ENCODE results near the gene HIVEP3.

The HIVEP3 gene

DNA sequence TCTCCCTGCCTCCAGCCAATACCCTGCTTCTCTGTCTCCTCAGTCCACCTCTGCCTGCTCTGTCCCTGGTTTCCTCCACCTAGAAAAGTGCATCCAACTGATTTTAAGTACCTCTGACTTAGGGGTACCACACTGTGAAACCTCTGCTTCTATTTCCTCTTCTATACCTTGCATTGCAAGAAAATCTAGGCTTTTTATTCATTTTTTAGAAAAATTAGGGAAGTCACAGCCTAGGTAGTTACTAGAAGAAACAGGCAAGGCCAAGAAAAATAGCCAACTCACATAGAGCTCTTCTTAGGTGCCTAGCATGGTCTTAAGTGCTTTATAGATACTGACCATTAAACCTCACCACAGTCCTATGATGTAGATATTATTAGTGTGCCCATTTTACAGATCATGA lies 39.1 kb downstream of the HIVEP3 start:
- TF ChIP-seq, protein P1, sequence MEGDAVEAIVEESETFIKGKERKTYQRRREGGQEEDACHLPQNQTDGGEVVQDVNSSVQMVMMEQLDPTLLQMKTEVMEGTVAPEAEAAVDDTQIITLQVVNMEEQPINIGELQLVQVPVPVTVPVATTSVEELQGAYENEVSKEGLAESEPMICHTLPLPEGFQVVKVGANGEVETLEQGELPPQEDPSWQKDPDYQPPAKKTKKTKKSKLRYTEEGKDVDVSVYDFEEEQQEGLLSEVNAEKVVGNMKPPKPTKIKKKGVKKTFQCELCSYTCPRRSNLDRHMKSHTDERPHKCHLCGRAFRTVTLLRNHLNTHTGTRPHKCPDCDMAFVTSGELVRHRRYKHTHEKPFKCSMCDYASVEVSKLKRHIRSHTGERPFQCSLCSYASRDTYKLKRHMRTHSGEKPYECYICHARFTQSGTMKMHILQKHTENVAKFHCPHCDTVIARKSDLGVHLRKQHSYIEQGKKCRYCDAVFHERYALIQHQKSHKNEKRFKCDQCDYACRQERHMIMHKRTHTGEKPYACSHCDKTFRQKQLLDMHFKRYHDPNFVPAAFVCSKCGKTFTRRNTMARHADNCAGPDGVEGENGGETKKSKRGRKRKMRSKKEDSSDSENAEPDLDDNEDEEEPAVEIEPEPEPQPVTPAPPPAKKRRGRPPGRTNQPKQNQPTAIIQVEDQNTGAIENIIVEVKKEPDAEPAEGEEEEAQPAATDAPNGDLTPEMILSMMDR (IDR thresholded peaks at IDR 0.05; ENCODE audit: low read depth, low read length) = no peak
- DNase-seq (ENCODE audit: extremely low read depth, low read depth) = no peak

DNA sequence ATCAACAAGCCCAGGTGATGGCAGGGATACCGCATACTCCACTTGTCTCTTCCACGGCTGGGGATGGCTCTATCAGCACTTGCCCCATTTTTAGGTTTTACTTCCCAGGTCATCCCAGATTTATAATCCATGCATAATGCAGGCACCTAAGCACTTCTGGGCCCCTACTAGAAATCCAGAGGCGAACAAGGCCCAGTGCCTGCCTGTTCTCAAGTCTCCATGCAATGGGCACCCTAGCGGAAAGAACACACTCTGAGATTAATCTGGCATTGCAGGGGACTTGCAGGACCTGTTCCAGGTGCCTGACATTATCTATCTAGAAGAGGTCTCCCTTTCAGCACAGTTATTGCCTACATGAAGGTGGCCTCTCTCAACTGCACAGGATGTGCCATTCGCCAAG lies 39.8 kb downstream of the HIVEP3 start:
- TF ChIP-seq, protein P1 (IDR thresholded peaks at IDR 0.05; ENCODE audit: low read depth, low read length) = no peak
- no peak for DNase-seq (ENCODE audit: extremely low read depth, low read depth)

DNA sequence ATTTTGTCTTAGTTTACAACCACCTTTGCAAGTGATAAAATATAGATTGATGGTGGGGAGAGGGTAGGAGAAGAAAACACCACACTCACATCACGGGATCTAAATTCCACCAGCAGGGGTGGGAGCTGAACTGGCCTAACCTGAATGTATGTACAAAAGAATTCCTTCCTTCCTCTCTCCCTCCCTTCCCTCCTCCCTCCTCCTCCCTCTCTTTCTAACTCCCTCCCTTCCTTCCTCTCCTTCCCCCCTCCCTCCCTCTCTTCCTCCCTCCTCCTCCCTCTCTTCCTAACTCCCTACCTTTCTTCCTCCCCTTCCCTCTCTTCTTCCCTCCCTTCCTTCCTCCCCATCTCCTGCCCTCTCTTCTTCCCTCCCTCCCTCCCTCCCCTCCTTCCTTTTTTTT lies 40.2 kb downstream of the HIVEP3 start:
- DNase-seq (ENCODE audit: extremely low read depth, low read depth) = no peak

DNA sequence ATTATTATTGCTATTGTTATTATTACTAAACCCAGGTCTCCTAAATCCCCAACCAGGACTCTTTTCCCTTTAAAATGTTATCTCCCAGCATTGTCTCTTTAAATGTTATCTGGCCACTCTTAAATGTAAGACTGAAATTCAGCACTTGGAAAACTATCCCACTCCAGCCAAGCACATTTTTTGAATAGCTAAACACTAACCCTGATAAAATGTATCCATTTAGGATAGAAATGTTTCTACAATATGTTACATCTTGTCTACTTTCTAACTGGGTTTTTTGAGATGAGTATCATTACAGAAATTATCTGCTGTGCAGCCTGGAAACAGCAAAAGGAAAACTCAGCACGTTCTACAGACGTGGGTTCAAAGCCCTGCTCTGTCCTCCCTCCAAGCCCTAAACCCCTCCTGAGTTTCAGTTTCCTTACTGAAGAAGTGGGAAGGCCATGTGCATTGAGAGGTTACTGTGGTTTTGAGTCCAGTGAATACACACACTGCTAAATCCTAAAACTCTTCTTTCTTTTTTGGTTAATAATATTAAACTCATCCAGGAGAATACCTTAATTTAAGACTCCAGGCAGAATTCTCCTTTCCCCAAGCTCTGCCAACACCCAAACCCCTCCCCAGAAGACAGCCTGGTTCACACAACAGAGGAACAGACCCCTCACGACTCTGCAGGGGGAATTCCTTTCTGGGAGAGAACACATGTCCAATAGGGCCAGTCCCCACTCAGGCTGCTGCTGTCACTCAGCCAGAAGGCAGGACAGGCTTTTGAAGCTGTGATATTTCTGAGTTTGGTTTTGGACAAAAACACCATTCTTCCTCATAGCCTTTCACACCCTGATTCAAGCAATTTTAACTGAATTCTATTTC lies 41.9 kb downstream of the HIVEP3 start:
- TF ChIP-seq, protein P1 (IDR thresholded peaks at IDR 0.05; ENCODE audit: low read depth, low read length) = no peak
- no peak for DNase-seq (ENCODE audit: extremely low read depth, low read depth)

More for the DNA sequence above, 40.2 kb downstream of the HIVEP3 start:
- TF ChIP-seq, protein P1 (IDR thresholded peaks at IDR 0.05; ENCODE audit: low read depth, low read length) = no peak

DNA sequence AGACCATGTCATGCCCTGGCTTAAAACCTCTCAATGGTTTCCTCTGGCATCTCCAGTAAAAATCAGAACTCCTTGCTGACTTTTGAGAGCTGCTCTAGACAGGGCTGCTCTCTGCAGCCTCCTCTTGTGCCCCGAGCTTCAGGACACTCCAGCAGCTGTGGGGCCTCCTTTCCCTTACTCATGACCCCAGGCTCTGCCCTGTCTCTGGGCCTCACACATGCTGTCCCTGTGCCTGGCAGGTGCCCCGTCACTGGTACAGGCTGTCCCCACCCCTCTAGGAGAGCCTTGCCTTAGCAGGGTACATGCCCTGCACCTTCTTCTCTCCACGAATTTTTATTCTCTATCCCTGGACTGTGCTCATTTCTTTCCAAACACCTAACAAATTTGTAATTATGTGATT lies 43.2 kb downstream of the HIVEP3 start:
- TF ChIP-seq, protein P1 (IDR thresholded peaks at IDR 0.05; ENCODE audit: low read depth, low read length) = no peak
- no peak for DNase-seq (ENCODE audit: extremely low read depth, low read depth)

DNA sequence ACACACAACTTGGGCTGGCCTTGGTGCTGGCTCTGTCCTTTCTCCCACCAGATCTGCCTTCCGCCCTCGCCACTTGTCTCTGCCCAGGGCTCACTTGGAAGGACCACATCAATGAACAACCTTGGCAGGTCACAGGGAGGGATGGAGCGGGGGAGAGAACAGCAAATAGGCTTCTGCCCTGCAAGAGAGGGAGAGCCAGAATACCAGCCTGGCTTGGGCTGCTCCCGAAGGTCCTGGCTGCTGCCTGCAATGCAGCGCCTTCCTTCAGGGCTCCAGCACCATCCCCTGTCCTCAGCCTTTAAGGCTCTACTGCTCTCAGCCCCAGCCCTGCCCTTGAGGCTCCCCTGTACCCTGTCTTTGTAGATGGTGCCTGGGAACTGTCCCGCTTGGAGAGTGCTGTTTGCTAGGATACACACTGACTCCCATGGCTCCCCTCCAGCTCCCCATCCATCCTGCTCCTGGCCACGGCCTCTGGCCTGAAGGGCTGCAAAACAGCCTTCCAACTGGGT lies 43.8 kb downstream of the HIVEP3 start:
- DNase-seq (ENCODE audit: extremely low read depth, low read depth) = no peak
- TF ChIP-seq, protein P1 (IDR thresholded peaks at IDR 0.05; ENCODE audit: low read depth, low read length) = no peak

DNA sequence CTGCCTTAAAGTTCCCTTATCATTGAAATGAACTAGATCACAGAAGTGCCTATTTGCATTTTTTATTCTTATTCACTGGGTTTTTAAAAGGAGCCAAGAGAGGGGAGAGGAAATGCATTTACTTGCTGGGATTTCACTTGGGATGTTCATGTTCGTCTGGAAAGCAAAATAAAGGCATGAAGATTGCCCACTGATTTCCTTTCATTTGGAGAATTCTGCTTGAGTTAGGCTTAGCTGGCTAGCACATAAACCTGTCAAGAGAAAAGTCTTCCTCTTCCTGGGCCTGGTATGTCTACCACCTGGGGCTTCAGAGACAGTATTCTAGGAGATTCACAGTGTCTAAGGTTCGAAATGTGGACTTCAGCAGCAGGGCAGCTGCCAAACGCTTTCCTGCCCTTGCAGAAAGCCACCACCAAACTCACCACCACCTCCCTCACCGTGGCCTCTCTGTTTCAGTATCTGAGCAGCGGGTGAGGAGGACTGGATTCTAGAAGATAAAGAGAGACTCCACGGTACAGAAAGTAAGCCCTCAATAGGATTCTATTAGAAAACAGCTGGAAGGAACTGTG lies 44.5 kb downstream of the HIVEP3 start:
- TF ChIP-seq, protein P1 (IDR thresholded peaks at IDR 0.05; ENCODE audit: low read depth, low read length) = no peak

More for the DNA sequence above, 44.5 kb downstream of the HIVEP3 start:
- DNase-seq (ENCODE audit: extremely low read depth, low read depth) = no peak

All from AG09319 (cell line).